ENCODE results near the gene INTS1. TPM values are rescaled to one million over a fixed set of nuclear protein-coding genes. Genes with fewer than 3 reads are reported as not detected.

INTS1 gene
- total and polyA plus RNA-seq, 9 donors: 1.9 to 80.5 (median 61.5) TPM

DNA sequence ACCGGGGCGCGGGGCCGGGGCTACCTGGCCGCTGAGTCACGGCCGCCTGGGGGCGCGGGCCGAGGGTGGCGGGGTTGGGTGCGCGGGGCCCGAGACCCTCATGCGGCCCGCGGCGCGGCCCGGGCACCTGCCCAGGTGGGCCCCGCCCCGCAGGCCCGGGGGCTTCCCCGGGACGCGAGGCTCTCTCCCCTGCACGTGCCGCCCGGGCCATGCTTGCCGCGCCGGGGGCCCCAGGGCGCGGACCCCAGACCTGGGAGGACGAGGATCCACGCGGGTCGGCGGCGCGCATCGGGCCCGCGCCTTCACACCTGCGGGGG is 26.7 kb upstream of the INTS1 start:
- no peak for DNase-seq
- TF ChIP-seq POLR2A (IDR thresholded peaks at IDR 0.05): no peak
- TF ChIP-seq, protein P1, sequence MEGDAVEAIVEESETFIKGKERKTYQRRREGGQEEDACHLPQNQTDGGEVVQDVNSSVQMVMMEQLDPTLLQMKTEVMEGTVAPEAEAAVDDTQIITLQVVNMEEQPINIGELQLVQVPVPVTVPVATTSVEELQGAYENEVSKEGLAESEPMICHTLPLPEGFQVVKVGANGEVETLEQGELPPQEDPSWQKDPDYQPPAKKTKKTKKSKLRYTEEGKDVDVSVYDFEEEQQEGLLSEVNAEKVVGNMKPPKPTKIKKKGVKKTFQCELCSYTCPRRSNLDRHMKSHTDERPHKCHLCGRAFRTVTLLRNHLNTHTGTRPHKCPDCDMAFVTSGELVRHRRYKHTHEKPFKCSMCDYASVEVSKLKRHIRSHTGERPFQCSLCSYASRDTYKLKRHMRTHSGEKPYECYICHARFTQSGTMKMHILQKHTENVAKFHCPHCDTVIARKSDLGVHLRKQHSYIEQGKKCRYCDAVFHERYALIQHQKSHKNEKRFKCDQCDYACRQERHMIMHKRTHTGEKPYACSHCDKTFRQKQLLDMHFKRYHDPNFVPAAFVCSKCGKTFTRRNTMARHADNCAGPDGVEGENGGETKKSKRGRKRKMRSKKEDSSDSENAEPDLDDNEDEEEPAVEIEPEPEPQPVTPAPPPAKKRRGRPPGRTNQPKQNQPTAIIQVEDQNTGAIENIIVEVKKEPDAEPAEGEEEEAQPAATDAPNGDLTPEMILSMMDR (IDR thresholded peaks at IDR 0.05): no peak
- no peak for TF ChIP-seq EP300 (IDR thresholded peaks at IDR 0.05)
- Histone ChIP-seq H3K9me3 (no peaks in the 10 kb centered on the region), H3K4me3 (peak overlapping the region; percentile 51), H3K27ac (peak overlapping the region; percentile 83 to 99), H3K4me1 (ENCODE audit: insufficient read depth) (peaks cover 16% of the 10 kb centered on the region), H3K27me3 (no peaks in the 10 kb centered on the region), H3K36me3 (no peaks in the 10 kb centered on the region)
- 0% methylated on average over 24 to 44 of the region's 45 CpGs; no CpG with 5 or more reads in 1 of the 3 donors for WGBS, 3 donors
- intact Hi-C loops (cut with DNase I): no loop called here

DNA sequence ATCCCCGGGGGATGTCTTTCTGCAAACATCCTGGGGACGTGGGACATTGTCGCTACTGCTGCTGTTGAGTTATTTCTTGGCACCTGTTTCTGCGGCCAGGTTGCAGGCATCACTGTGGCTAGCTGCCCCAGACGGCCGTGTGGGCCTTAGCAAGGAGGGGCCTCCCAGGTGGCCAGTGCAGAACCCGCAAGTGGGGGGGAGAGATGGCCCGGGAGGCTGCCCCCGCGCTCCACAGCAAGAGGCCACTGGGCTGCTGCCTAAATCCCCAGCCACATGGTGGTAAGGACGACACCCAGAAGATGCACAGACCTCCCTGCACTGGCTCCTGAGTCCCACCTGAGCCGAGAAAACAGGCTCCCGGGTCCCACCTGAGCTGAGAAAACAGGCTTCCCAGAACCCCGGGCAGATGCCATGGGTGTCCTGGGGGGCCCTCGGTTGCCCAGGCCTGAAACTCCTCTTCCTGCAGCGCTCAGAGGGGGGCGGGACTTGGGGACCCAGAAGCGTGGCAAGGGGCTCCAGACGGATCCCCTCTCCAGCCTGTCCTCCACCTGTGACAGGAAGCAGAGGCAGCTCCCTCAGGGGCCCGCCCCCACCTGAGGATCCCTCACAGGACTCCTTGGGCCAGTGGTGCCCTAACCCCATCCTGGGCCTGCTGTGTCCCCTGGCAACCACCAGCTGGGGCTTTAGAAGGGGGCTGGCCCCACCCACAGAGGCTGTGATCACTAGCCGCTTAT is 25.4 kb upstream of the INTS1 start:
- WGBS, 3 donors: 60 to 68% (median 64%) methylated on average over 19 to 21 of the region's 21 CpGs
- no peaks in the 10 kb centered on the region for H3K27me3 ChIP-seq
- intact Hi-C loops (cut with DNase I): no loop called here
- peaks cover 16% of the 10 kb centered on the region for H3K4me1 ChIP-seq (ENCODE audit: insufficient read depth)
- no peak overlapping the region for H3K4me3 ChIP-seq
- TF ChIP-seq, protein P1 (IDR thresholded peaks at IDR 0.05): no peak
- TF ChIP-seq EP300 (IDR thresholded peaks at IDR 0.05) (no peak), POLR2A (IDR thresholded peaks at IDR 0.05) (no peak)
- H3K27ac ChIP-seq: no peak overlapping the region
- DNase-seq: peak in 3 of 5 donors; percentile 41 to 53 (median 44)
- no peaks in the 10 kb centered on the region for H3K36me3 ChIP-seq
- no peaks in the 10 kb centered on the region for H3K9me3 ChIP-seq

DNA sequence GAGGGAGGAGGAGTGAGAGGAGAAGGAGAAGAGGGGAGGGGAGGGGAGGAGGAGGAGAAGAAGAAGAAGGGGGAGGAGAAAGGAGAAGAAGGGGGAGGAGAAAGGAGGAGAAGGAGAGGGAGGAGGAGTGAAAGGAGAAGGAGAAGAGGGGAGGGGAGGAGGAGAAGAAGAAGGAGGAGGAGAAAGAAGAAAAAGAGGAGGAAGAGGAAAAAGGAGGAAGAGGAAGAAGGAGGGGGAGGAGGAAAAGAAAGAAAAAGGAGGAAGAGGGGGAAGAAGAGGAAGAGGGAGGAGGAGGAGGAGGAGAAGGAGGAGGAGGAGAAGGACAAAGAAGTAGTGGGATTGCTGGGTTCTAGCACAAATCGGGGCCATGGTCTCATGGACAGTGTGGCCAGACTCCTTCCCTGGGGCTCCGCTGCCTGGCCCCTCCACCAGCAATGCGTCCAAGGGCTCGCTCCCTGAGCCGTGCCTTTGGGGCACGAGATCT is 22.1 kb upstream of the INTS1 start:
- Histone ChIP-seq H3K9me3 (no peaks in the 10 kb centered on the region), H3K4me1 (ENCODE audit: insufficient read depth) (peaks cover 1% of the 10 kb centered on the region), H3K27me3 (no peaks in the 10 kb centered on the region), H3K36me3 (no peaks in the 10 kb centered on the region), H3K27ac (no peak overlapping the region), H3K4me3 (no peak overlapping the region)
- no peak for DNase-seq
- TF ChIP-seq, protein P1 (IDR thresholded peaks at IDR 0.05): no peak
- no peak for TF ChIP-seq POLR2A (IDR thresholded peaks at IDR 0.05)
- 24 to 38% (median 30%) methylated on average over 6 of the region's 6 CpGs for WGBS, 3 donors
- intact Hi-C loops (cut with DNase I): no loop called here

DNA sequence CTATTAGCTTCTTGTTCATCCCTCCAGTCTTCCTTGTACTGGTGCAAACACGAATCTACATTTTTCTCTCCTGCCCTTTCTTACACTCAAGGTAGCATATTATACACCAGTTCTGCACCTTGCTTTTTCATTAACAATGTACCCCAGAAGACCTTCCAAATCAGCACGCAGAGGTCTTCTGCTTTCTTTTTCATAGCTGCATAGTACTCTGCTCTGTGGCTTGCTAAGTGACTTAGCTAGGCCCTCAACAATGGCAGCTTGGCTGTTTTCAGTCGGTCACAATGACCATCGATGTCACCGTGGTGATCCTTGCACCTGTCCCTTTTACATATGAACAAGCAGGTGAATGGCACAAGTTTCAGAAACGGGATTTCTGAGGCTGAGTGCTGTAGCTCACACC is 21.2 kb upstream of the INTS1 start:
- Histone ChIP-seq H3K27ac (no peak overlapping the region), H3K4me1 (ENCODE audit: insufficient read depth) (peaks cover 1% of the 10 kb centered on the region), H3K4me3 (no peak overlapping the region), H3K36me3 (no peaks in the 10 kb centered on the region), H3K9me3 (no peaks in the 10 kb centered on the region), H3K27me3 (no peaks in the 10 kb centered on the region)
- intact Hi-C loops (cut with DNase I): no loop called here
- TF ChIP-seq, protein P1 (IDR thresholded peaks at IDR 0.05): no peak
- TF ChIP-seq EP300 (IDR thresholded peaks at IDR 0.05) (no peak), POLR2A (IDR thresholded peaks at IDR 0.05) (no peak)
- 87 to 93% (median 89%) methylated on average over 6 of the region's 6 CpGs for WGBS, 3 donors
- no peak for DNase-seq
